Measurements from ENCODE around the gene EPHB1. TPM values are rescaled to one million over a fixed set of nuclear protein-coding genes. Genes with fewer than 3 reads are reported as not detected.

The EPHB1 gene
- total and polyA plus RNA-seq, 8 donors: 0.02 to 1.4 (median 0.43) TPM

DNA sequence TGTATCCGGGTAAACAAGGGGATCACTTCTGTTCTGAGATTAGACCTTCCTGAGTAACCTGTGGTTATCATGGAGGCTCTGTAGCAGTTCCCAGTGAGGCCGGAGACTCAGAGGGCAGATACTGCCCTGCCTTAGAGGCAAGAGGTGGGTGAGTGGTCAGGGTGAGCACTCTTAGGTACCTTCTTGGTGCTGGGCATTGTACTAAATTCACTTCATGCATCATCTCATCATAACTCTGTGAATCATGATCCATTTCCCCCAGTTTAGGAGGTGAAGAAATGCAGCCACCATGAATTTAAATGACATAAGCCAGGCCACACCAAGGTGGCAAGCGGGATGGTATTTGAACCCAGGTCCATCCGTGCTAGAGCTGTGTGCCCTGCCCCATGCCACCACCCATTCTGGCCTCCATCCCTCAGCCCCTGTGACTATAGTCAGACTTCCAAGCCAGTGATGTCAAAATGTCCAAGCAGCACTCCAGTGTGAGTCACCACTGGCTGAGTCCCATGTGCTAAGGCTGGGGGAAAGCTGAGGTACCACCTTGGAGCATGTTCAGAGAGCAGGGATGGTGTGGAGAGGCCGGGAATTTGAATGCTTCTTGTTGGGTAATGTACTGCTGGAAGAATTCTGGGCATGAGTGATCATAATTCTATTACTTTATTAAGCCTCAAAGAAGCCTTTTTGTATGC lies 88.8 kb downstream of the EPHB1 start:
- no peak overlapping the region for H3K4me3 ChIP-seq
- no peaks in the 10 kb centered on the region for H3K9me3 ChIP-seq
- no peaks in the 10 kb centered on the region for H3K4me1 ChIP-seq
- DNase-seq (no peak), FAIRE-seq (no peak), ATAC-seq (no peak)
- TF ChIP-seq, protein P1, sequence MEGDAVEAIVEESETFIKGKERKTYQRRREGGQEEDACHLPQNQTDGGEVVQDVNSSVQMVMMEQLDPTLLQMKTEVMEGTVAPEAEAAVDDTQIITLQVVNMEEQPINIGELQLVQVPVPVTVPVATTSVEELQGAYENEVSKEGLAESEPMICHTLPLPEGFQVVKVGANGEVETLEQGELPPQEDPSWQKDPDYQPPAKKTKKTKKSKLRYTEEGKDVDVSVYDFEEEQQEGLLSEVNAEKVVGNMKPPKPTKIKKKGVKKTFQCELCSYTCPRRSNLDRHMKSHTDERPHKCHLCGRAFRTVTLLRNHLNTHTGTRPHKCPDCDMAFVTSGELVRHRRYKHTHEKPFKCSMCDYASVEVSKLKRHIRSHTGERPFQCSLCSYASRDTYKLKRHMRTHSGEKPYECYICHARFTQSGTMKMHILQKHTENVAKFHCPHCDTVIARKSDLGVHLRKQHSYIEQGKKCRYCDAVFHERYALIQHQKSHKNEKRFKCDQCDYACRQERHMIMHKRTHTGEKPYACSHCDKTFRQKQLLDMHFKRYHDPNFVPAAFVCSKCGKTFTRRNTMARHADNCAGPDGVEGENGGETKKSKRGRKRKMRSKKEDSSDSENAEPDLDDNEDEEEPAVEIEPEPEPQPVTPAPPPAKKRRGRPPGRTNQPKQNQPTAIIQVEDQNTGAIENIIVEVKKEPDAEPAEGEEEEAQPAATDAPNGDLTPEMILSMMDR (IDR thresholded peaks at IDR 0.05): no peak
- H3K27ac ChIP-seq: no peak overlapping the region
- no peaks in the 10 kb centered on the region for H3K27me3 ChIP-seq
- 75 to 80% methylated on average over 5 of the region's 5 CpGs for WGBS, 2 donors
- H3K36me3 ChIP-seq: no peaks in the 10 kb centered on the region
- intact Hi-C loops (cut with DNase I): no loop called here

DNA sequence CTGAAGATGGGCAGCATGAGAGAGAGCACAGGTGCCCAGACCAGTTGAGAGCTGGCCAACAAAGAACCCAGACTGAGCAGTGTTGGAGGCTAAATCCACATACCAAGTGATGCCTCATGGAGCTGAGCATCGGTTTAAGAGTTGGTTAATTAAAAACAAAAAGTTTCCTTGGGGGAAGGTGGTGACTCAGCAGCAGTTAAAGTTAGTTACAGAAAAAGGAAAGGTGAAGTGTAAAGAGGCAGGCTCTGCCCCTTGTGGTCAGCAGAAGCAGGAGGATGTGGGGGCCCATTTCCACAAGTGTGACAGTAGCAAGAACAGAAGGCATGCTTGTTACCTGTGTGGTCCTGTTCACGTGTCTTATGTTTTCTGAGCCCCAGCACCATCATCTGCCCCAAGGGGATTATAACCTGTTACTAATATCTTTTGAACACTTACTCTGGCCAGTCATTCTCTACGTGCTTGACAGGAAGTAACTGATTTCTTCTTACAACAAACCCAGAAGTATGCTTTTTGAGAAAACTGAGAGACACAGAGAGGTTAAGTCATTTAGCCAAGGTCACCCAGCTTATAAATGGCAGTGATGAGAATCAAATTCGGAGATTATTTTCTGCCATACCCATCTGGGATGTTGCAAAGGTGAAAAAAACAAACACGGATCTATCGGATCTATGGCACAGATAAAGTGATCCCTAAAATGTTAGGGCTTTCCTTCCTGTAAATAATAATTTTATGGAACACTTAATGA lies 91.0 kb downstream of the EPHB1 start:
- Histone ChIP-seq H3K9me3 (no peaks in the 10 kb centered on the region), H3K4me3 (no peak overlapping the region), H3K36me3 (no peaks in the 10 kb centered on the region), H3K27me3 (no peaks in the 10 kb centered on the region), H3K27ac (no peak overlapping the region), H3K4me1 (no peaks in the 10 kb centered on the region)
- TF ChIP-seq, protein P1 (IDR thresholded peaks at IDR 0.05): no peak
- DNase-seq: no peak
- no peak for ATAC-seq
- WGBS, 2 donors: 45 to 58% methylated on average over 6 of the region's 6 CpGs
- intact Hi-C loops (cut with DNase I): no loop called here
- no peak for FAIRE-seq

- H3K9me3 ChIP-seq: no peaks in the 10 kb centered on the region
- H3K36me3 ChIP-seq: no peaks in the 10 kb centered on the region
- no peaks in the 10 kb centered on the region for H3K4me1 ChIP-seq
- 70 to 74% methylated on average over 4 of the region's 4 CpGs for WGBS, 2 donors
- no peaks in the 10 kb centered on the region for H3K27me3 ChIP-seq
- no peak overlapping the region for H3K4me3 ChIP-seq
- no peak for ATAC-seq
- no peak for FAIRE-seq
- no peak overlapping the region for H3K27ac ChIP-seq
- intact Hi-C loops (cut with DNase I): no loop called here
- DNase-seq: no peak
- TF ChIP-seq, protein P1 (IDR thresholded peaks at IDR 0.05): no peak
These were observed 91.9 kb downstream of the EPHB1 start for GRCh38 chr3:134886991-134887390.

- Histone ChIP-seq H3K4me1 (no peaks in the 10 kb centered on the region), H3K4me3 (no peak overlapping the region), H3K27me3 (no peaks in the 10 kb centered on the region), H3K9me3 (no peaks in the 10 kb centered on the region), H3K36me3 (no peaks in the 10 kb centered on the region), H3K27ac (no peak overlapping the region)
- ATAC-seq (no peak), DNase-seq (no peak), FAIRE-seq (no peak)
- TF ChIP-seq, protein P1 (IDR thresholded peaks at IDR 0.05): no peak
- intact Hi-C loops (cut with DNase I): no loop called here
These were observed 92.5 kb downstream of the EPHB1 start for GRCh38 chr3:134887536-134887935.

GRCh38 chr3:134892326-134892725 lies 97.3 kb downstream of the EPHB1 start:
- TF ChIP-seq, protein P1 (IDR thresholded peaks at IDR 0.05): no peak
- no peaks in the 10 kb centered on the region for H3K4me1 ChIP-seq
- no peak overlapping the region for H3K27ac ChIP-seq
- ATAC-seq (no peak), FAIRE-seq (no peak), DNase-seq (no peak)
- no peaks in the 10 kb centered on the region for H3K27me3 ChIP-seq
- intact Hi-C loops (cut with DNase I): no loop called here
- 35 to 77% methylated on average over 2 of the region's 2 CpGs for WGBS, 2 donors
- no peaks in the 10 kb centered on the region for H3K36me3 ChIP-seq
- H3K4me3 ChIP-seq: no peak overlapping the region
- H3K9me3 ChIP-seq: no peaks in the 10 kb centered on the region
